Breast epithelium (tissue), 4 donors: ENCODE data around the gene STK40. TPM values are rescaled to one million over a fixed set of nuclear protein-coding genes. Genes with fewer than 3 reads are reported as not detected.

Experiments used
- DNase-seq, 2 donors: peaks; one replicate each; pipeline ENCODE4 v3.0.0-alpha.2; 2019; ENCODE audit warnings: low spot score in 2 of 2
- H3K27ac ChIP-seq, 2 donors: fragments of 200-600 bp; sonication (generic) in 1 of 2; one replicate each; pipeline ENCODE4 v1.5.1; 2016 to 2019; ENCODE audit warnings: mild to moderate bottlenecking in 1 of 2
- H3K27me3 ChIP-seq, 2 donors: fragments of 200-600 bp; sonication (generic) in 1 of 2; one replicate each; pipeline versions ENCODE4 v1.5.1 to v1.6.0; 2017 to 2019; ENCODE audit warnings: control low read depth in 1 of 2, mild to moderate bottlenecking in 1 of 2
- H3K36me3 ChIP-seq: fragments of 200-600 bp; one replicate; pipeline ENCODE4 v1.5.1; 2019
- H3K4me1 ChIP-seq, 2 donors: fragments of 200-600 bp; sonication (generic); one replicate each; pipeline ENCODE4 v1.5.1; 2016 to 2019; ENCODE audit warnings: control low read depth in 1 of 2
- H3K4me3 ChIP-seq, 3 donors: fragments of 200-600 bp; sonication (generic); 1 replicate in 2 of 3; 2 replicates in 1 of 3; pipeline ENCODE4 v1.5.1; 2016 to 2019; ENCODE audit warnings: mild to moderate bottlenecking in 3 of 3, moderate library complexity in 2 of 3
- H3K9me3 ChIP-seq, 2 donors: fragments of 200-600 bp; sonication (generic) in 1 of 2; one replicate each; pipeline ENCODE4 v1.5.1; 2016 to 2019; ENCODE audit warnings: control low read depth in 1 of 2
- CTCF ChIP-seq, 3 donors: fragments of 450-650 bp; IDR thresholded peaks; one replicate each; pipeline ENCODE4 v1.5.1; 2016 to 2017; ENCODE audit warnings: antibody characterized with exemption in 3 of 3, mild to moderate bottlenecking in 3 of 3, moderate library complexity in 3 of 3
- POLR2A ChIP-seq: fragments of 450-650 bp; IDR thresholded peaks from one replicate; pipeline ENCODE4 v1.6.1; 2016; ENCODE audit warnings: antibody characterized with exemption, mild to moderate bottlenecking, moderate library complexity
- POLR2AphosphoS5 ChIP-seq, 3 donors: sonication (generic); formaldehyde crosslinking; IDR thresholded peaks; one replicate each; pipeline ENCODE4 v1.6.1; 2017; ENCODE audit warnings: antibody characterized with exemption in 3 of 3
- intact Hi-C: fragments of 100-400 bp; cut with DNase I; formaldehyde crosslinking; loops from one replicate; pipeline ENCODE4 v1.15.1; 2023; ENCODE audit warnings: low total_unique reads
- total RNA-seq, 3 donors: library from RNA; depleted of rRNA; stranded (reverse); fragments of >200 nt; gene quantifications; one replicate each; pipeline ENCODE4 v1.1.0, GENCODE V29; 2016

STK40 gene
- total RNA-seq, 3 donors from 2014 or later, result 22.5 to 36.0 (median 26.2) TPM

GRCh38 chr1:36392836-36393235 lies 7.1 kb upstream of the STK40 start:
- no peaks in the 10 kb centered on the region for H3K9me3 ChIP-seq
- TF ChIP-seq POLR2AphosphoS5 (IDR thresholded peaks at IDR 0.05) (no peak), CTCF (IDR thresholded peaks at IDR 0.05) (no peak), POLR2A (no peak)
- no peak overlapping the region for H3K27ac ChIP-seq
- intact Hi-C loops, result no loop called here
- H3K4me1 ChIP-seq, result peaks cover 0 to 3% of the 10 kb centered on the region in 2 donors
- no peak overlapping the region for H3K4me3 ChIP-seq
- no peaks in the 10 kb centered on the region for H3K27me3 ChIP-seq
- no peak for DNase-seq
- no peaks in the 10 kb centered on the region for H3K36me3 ChIP-seq

GRCh38 chr1:36391271-36391670 lies 5.5 kb upstream of the STK40 start:
- H3K27ac ChIP-seq, result no peak overlapping the region
- TF ChIP-seq CTCF (IDR thresholded peaks at IDR 0.05), result no peak
- TF ChIP-seq POLR2A, result no peak
- no peak for TF ChIP-seq POLR2AphosphoS5 (IDR thresholded peaks at IDR 0.05)
- intact Hi-C loops, result no loop called here
- H3K4me3 ChIP-seq, result no peak overlapping the region
- peaks cover 0 to 18% of the 10 kb centered on the region in 2 donors for H3K4me1 ChIP-seq
- no peaks in the 10 kb centered on the region for H3K36me3 ChIP-seq
- H3K9me3 ChIP-seq, result no peaks in the 10 kb centered on the region
- no peak for DNase-seq
- H3K27me3 ChIP-seq, result no peaks in the 10 kb centered on the region

- TF ChIP-seq POLR2AphosphoS5 (IDR thresholded peaks at IDR 0.05), result no peak
- no peak for TF ChIP-seq CTCF (IDR thresholded peaks at IDR 0.05)
- TF ChIP-seq POLR2A, result no peak
- no peak overlapping the region for H3K27ac ChIP-seq
- no peak overlapping the region for H3K4me3 ChIP-seq
- no peak for DNase-seq
- H3K9me3 ChIP-seq, result no peaks in the 10 kb centered on the region
- peaks cover 0 to 18% of the 10 kb centered on the region in 2 donors for H3K4me1 ChIP-seq
- intact Hi-C loops, result no loop called here
- no peaks in the 10 kb centered on the region for H3K36me3 ChIP-seq
- H3K27me3 ChIP-seq, result no peaks in the 10 kb centered on the region
Measured at GRCh38 chr1:36390411-36390810, 4.7 kb upstream of the STK40 start.

- no peak for DNase-seq
- no peak overlapping the region for H3K4me3 ChIP-seq
- H3K9me3 ChIP-seq, result no peaks in the 10 kb centered on the region
- no peaks in the 10 kb centered on the region for H3K36me3 ChIP-seq
- H3K4me1 ChIP-seq, result peaks cover 0 to 18% of the 10 kb centered on the region in 2 donors
- no peak for TF ChIP-seq POLR2AphosphoS5 (IDR thresholded peaks at IDR 0.05)
- TF ChIP-seq POLR2A, result no peak
- TF ChIP-seq CTCF (IDR thresholded peaks at IDR 0.05), result no peak
- intact Hi-C loops, result no loop called here
- no peak overlapping the region for H3K27ac ChIP-seq
- no peaks in the 10 kb centered on the region for H3K27me3 ChIP-seq
Measured at GRCh38 chr1:36389999-36390398, 4.3 kb upstream of the STK40 start.

- peak overlapping the region; percentile 98 to 99 for H3K27ac ChIP-seq
Measured at GRCh38 chr1:36389261-36389660, 3.5 kb upstream of the STK40 start.

More at GRCh38 chr1:36389261-36389660, 3.5 kb upstream of the STK40 start:
- intact Hi-C loops, result no loop called here
- Histone ChIP-seq H3K4me3 (no peak overlapping the region), H3K36me3 (no peaks in the 10 kb centered on the region), H3K9me3 (no peaks in the 10 kb centered on the region), H3K4me1 (peaks cover 2 to 22% of the 10 kb centered on the region in 2 donors), H3K27me3 (no peaks in the 10 kb centered on the region)
- TF ChIP-seq CTCF (IDR thresholded peaks at IDR 0.05) (no peak), POLR2AphosphoS5 (IDR thresholded peaks at IDR 0.05) (no peak), POLR2A (no peak)
- no peak for DNase-seq
